ENCODE results near the gene IL13RA1. TPM values are rescaled to one million over a fixed set of nuclear protein-coding genes. Genes with fewer than 3 reads are reported as not detected.

IL13RA1 gene
- total RNA-seq (2022) (33.2 and 33.4 TPM in 2 replicates), Bru-seq, nascent RNA (percentile 69 among the genes with signal in this experiment), BruChase-seq, experiment 1, labeled RNA remaining after a 2-hour chase (percentile 68 among the genes with signal in this experiment), BruChase-seq, experiment 2, labeled RNA remaining after a 6-hour chase (percentile 81 among the genes with signal in this experiment)
- long read RNA-seq, full-length matches to known transcripts: 58 of 83 reads
- long read RNA-seq, partial matches to known transcripts: 3 of 83 reads
- long read RNA-seq, other reads (novel, unspliced or antisense): 22 of 83 reads

DNA sequence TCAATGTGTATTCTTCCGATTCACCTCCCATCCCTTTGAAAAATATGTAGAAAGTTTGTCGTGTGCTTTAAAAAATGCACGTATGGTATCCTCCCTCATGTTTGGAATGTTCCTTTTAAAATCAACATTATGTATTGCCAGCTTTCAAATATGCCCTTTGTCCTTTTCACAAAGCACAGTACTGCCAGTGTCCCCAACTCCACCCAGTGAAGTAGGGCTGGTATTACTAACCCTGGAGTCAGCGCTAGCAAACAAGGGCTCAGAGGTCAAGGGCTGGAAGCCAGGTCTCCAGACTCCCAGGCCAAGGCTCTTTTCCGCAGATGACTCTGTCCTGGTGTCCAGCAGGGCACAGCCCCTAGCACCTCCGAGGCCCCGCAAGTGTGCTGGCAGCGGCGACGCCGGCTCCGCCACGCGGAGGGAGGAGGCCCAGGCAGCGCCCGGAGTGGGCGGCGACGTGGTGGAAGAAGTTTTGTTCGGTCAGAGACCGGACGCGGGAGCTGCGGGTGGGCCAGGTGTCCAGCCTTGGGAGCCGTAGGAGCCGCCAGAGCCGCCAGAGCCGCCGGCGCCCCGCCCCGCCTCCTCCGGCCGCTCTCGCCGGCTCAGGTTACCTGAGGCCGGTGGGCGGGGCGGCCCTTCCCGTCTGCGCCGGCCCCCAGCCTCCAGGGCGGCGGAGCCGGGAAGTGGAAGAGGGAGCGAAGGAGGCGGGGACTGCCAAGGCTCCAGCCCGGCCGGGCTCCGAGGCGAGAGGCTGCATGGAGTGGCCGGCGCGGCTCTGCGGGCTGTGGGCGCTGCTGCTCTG, at the start of gene IL13RA1:
TSS of gene IL13RA1 (plus strand) at position 720 of the 799 bp plus-strand sequence. CDS start at position 753, 33 bp downstream.
- DNase-seq: peak; percentile 82 to 91
- H3K27ac Mint-ChIP-seq (ENCODE audit: unreplicated experiment): peak within 1 kb of the TSS; percentile 70
- CTCF ChIA-PET: no interaction called here
- no TSS peak for BruUV-seq (replicated peaks)
- H3K4me3 Mint-ChIP-seq (ENCODE audit: unreplicated experiment): peak within 1 kb of the TSS; percentile 71
- no peaks in the 10 kb centered on the region for H3K27me3 ChIP-seq (replicated peaks; ENCODE audit: control insufficient read depth, insufficient read depth, low read length)
- no peaks in the 10 kb centered on the region for H3K9me3 Mint-ChIP-seq (ENCODE audit: unreplicated experiment)
- H3K4me3 ChIP-seq (ENCODE audit: low read depth, low read length): peak within 1 kb of the TSS; percentile 64
- H3K36me3 Mint-ChIP-seq (ENCODE audit: insufficient read depth, unreplicated experiment): no peaks in the 10 kb centered on the region
- H3K9me3 ChIP-seq: no peaks in the 10 kb centered on the region
- peaks cover 14% of the 10 kb centered on the region for H3K4me1 ChIP-seq
- no peak for TF ChIP-seq CTCF (IDR thresholded peaks at IDR 0.05; ENCODE audit: insufficient read depth in 1 of 2, low read depth in 1 of 2, low read length in 1 of 2, severe bottlenecking in 1 of 2, unreplicated experiment in 1 of 2)
- no peaks in the 10 kb centered on the region for H3K27me3 Mint-ChIP-seq (ENCODE audit: insufficient read depth, unreplicated experiment)
- intact Hi-C loops (cut with micrococcal nuclease; ENCODE audit: unreplicated experiment): loop anchor here (5.0 kb wide), 2 partner anchors 45 to 60 kb away; no protein-coding TSS in a partner anchor
- no peaks in the 10 kb centered on the region for H3K36me3 ChIP-seq (ENCODE audit: control insufficient read depth, insufficient read depth, low read length)
- H3K4me1 Mint-ChIP-seq (ENCODE audit: low read depth, unreplicated experiment): peaks cover 19% of the 10 kb centered on the region
- POLR2A ChIA-PET: interaction anchor here (0.6 kb wide), 2 partner anchors 55 to 125 kb away, joined by 3 to 4 read pairs; no protein-coding TSS in a partner anchor

GRCh38 chrX:118679290-118679689, 48.1 kb upstream of the IL13RA1 start:
- no TSS peak for BruUV-seq (replicated peaks)
- no peaks in the 10 kb centered on the region for H3K9me3 ChIP-seq
- Mint-ChIP-seq H3K36me3 (ENCODE audit: insufficient read depth, unreplicated experiment) (no peaks in the 10 kb centered on the region), H3K4me3 (ENCODE audit: unreplicated experiment) (no peak overlapping the region), H3K27me3 (ENCODE audit: insufficient read depth, unreplicated experiment) (no peaks in the 10 kb centered on the region), H3K4me1 (ENCODE audit: low read depth, unreplicated experiment) (no peaks in the 10 kb centered on the region), H3K27ac (ENCODE audit: unreplicated experiment) (no peak overlapping the region), H3K9me3 (ENCODE audit: unreplicated experiment) (no peaks in the 10 kb centered on the region)
- TF ChIP-seq CTCF (IDR thresholded peaks at IDR 0.05; ENCODE audit: insufficient read depth in 1 of 2, low read depth in 1 of 2, low read length in 1 of 2, severe bottlenecking in 1 of 2, unreplicated experiment in 1 of 2): no peak
- H3K27me3 ChIP-seq (replicated peaks; ENCODE audit: control insufficient read depth, insufficient read depth, low read length): no peaks in the 10 kb centered on the region
- no peaks in the 10 kb centered on the region for H3K4me1 ChIP-seq
- CTCF ChIA-PET: no interaction called here
- H3K36me3 ChIP-seq (ENCODE audit: control insufficient read depth, insufficient read depth, low read length): no peaks in the 10 kb centered on the region
- DNase-seq: no peak
- intact Hi-C loops (cut with micrococcal nuclease; ENCODE audit: unreplicated experiment): no loop called here
- no peak overlapping the region for H3K4me3 ChIP-seq (ENCODE audit: low read depth, low read length)
- POLR2A ChIA-PET: no interaction called here

GRCh38 chrX:118682258-118683014, 45.0 kb upstream of the IL13RA1 start:
- H3K27ac Mint-ChIP-seq (ENCODE audit: unreplicated experiment): no peak overlapping the region
- Histone ChIP-seq H3K36me3 (ENCODE audit: control insufficient read depth, insufficient read depth, low read length) (no peaks in the 10 kb centered on the region), H3K4me1 (no peaks in the 10 kb centered on the region), H3K4me3 (ENCODE audit: low read depth, low read length) (no peak overlapping the region), H3K27me3 (replicated peaks; ENCODE audit: control insufficient read depth, insufficient read depth, low read length) (no peaks in the 10 kb centered on the region), H3K9me3 (no peaks in the 10 kb centered on the region)
- ChIA-PET POLR2A (no interaction called here), CTCF (no interaction called here)
- no peak for TF ChIP-seq CTCF (IDR thresholded peaks at IDR 0.05; ENCODE audit: insufficient read depth in 1 of 2, low read depth in 1 of 2, low read length in 1 of 2, severe bottlenecking in 1 of 2, unreplicated experiment in 1 of 2)
- DNase-seq: no peak
- no peaks in the 10 kb centered on the region for H3K36me3 Mint-ChIP-seq (ENCODE audit: insufficient read depth, unreplicated experiment)
- no peak overlapping the region for H3K4me3 Mint-ChIP-seq (ENCODE audit: unreplicated experiment)
- no peaks in the 10 kb centered on the region for H3K9me3 Mint-ChIP-seq (ENCODE audit: unreplicated experiment)
- BruUV-seq (replicated peaks): no TSS peak
- no peaks in the 10 kb centered on the region for H3K4me1 Mint-ChIP-seq (ENCODE audit: low read depth, unreplicated experiment)
- H3K27me3 Mint-ChIP-seq (ENCODE audit: insufficient read depth, unreplicated experiment): no peaks in the 10 kb centered on the region
- intact Hi-C loops (cut with micrococcal nuclease; ENCODE audit: unreplicated experiment): loop anchor here (5.0 kb wide), 1 partner anchor 45 kb away; the partner anchor contains the start of gene IL13RA1
